ENCODE measurements around the gene RAB11FIP5.

- no peak for TF ChIP-seq CTCF (conservative IDR thresholded peaks at IDR 0.05; ENCODE audit: low read depth, low read length)
- no peak for TF ChIP-seq EZH2 (IDR thresholded peaks at IDR 0.05; ENCODE audit: low read length, unreplicated experiment)
Observed at GRCh38 chr2:73105511-73105971, 7.2 kb downstream of the RAB11FIP5 start.

All from PC-3 (cell line).